Activated T-helper 17 cell treated with anti-CD3 and anti-CD28 coated beads, Interleukin-2, amount 50 U/mL, for 72 hours (primary cell): ENCODE data around the gene PP2D1. TPM values are rescaled to one million over a fixed set of nuclear protein-coding genes. Genes with fewer than 3 reads are reported as not detected.
"Not testable (repeated sequence)": the region's sequence is repeated elsewhere in the genome, so short reads cannot be mapped to it uniquely, and the experiment has no call there.

ENCODE experiments used
- ATAC-seq: fragments of 150-1000 bp; cut with Tn5 transposase; replicated peaks from 2 replicates; pipeline ENCODE4 v1.10.0; 2021; ENCODE audit warnings: mild to moderate bottlenecking, moderate library complexity
- H3K27ac Mint-ChIP-seq: one replicate; pipeline ENCODE4 v1.8.0; 2022; ENCODE audit warnings: mixed read lengths
- H3K27me3 Mint-ChIP-seq: one replicate; pipeline ENCODE4 v1.8.0; 2022; ENCODE audit warnings: mixed read lengths
- H3K36me3 Mint-ChIP-seq: one replicate; pipeline ENCODE4 v1.8.0; 2022; ENCODE audit warnings: low read depth, mild to moderate bottlenecking, mixed read lengths
- H3K4me1 Mint-ChIP-seq: one replicate; pipeline ENCODE4 v1.8.0; 2022; ENCODE audit warnings: mixed read lengths
- H3K4me3 Mint-ChIP-seq: one replicate; pipeline ENCODE4 v1.8.0; 2022; ENCODE audit warnings: mild to moderate bottlenecking, mixed read lengths
- H3K9me3 Mint-ChIP-seq: one replicate; pipeline ENCODE4 v1.8.0; 2022; ENCODE audit warnings: mixed read lengths
- total RNA-seq, 2 donors: library from RNA; stranded (reverse); gene quantifications; one replicate each; pipeline ENCODE4 v1.2.3, GENCODE V29; 2022

PP2D1 gene
- total RNA-seq, 2 donors from 2014 or later = not detected

DNA sequence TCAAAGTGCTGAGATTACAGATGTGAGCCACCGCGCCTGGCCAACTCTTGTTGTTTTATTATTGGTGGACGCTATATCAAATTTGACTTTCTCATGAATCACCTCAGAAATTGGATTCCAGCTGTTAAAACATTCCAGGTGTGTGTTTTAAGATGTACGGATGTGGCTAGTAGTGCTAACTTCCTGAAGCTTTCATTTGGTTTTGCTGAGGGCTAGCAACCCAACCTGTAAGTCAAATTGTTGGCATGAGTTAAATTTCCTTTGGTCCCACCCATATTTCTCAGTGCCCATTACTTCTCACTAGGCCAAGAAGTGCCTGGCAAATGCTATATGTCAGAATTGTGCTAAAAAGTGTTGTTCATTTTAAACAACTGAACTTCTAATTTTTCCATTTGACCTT, 15.1 kb upstream of the PP2D1 start:
- H3K36me3 Mint-ChIP-seq = no peaks in the 10 kb centered on the region
- no peak for ATAC-seq
- no peak overlapping the region for H3K27ac Mint-ChIP-seq
- no peaks in the 10 kb centered on the region for H3K27me3 Mint-ChIP-seq
- no peaks in the 10 kb centered on the region for H3K4me1 Mint-ChIP-seq
- H3K4me3 Mint-ChIP-seq = no peak overlapping the region
- no peaks in the 10 kb centered on the region for H3K9me3 Mint-ChIP-seq

DNA sequence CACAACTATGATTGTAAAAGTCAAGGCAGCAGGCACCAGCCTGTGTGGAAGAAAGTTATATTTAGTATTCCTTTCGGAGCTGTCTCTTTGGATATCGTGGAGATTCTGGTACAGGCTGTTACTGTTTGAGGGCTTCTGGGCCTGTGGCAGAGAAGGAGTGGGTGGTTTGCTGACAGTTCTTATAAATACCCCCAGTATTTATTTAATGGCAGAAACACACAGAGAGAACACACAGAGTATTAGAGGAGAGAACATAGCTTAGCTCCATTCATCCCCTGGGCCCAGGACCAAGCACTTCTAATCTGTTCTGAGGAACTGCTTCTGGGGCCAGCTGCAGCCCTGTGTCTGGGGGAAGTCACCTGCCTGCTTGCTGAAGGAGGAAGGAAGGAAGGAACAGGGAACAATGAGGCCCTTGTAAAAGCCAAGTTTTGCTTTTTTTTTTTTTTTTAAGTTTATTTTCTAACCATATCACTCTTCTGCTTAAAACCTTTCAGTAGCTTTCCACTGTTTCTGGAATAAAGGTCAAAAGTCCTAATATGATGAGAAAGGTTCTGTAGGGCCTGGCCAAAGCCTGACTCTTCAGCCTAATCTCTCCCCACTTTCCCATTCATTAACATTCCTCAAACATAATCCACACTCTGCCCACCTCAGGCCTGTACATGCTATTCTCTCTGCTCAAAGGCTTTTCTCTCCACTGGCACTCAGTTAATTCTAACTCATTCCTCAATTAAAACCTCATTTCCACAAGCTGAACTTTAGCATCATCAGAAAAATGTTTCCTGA, 11.8 kb upstream of the PP2D1 start:
- no peak overlapping the region for H3K4me3 Mint-ChIP-seq
- peak overlapping the region; percentile 55 for H3K27ac Mint-ChIP-seq
- no peaks in the 10 kb centered on the region for H3K36me3 Mint-ChIP-seq
- no peaks in the 10 kb centered on the region for H3K27me3 Mint-ChIP-seq
- no peak for ATAC-seq
- no peaks in the 10 kb centered on the region for H3K9me3 Mint-ChIP-seq
- no peaks in the 10 kb centered on the region for H3K4me1 Mint-ChIP-seq

DNA sequence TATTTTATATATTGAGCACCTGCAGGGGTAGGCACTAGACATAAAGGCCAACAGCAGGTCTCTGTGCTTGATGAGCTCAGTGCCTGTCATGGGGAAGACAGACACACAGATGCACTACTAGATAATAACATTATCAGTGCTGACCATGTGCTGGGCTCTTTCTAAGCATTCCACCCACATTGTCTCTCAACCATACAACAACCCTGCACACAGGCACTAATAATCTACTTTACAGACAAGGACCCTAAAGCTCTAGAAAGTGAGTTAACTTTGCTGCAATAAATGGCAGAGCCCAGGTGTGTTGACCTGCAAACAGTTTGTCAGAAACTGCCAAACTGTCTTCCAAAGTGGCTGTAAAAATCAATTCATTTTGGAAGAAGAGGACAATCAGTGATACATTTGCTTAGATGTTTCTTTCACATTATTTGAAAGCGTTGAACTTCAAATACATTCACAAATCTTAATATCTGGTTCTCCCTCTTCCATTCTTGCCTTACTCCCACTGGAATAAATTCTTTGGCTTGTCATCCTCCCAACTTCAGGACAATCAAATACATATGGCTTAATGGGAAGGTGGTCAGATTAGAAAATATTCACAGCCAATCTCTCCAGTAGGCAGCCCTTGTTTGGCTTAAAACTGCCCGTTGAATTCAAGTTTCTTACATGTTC, 11.0 kb upstream of the PP2D1 start:
- Mint-ChIP-seq H3K9me3 (no peaks in the 10 kb centered on the region), H3K27ac (peak overlapping the region; percentile 55), H3K4me1 (no peaks in the 10 kb centered on the region), H3K4me3 (no peak overlapping the region), H3K36me3 (no peaks in the 10 kb centered on the region), H3K27me3 (no peaks in the 10 kb centered on the region)
- ATAC-seq = no peak

DNA sequence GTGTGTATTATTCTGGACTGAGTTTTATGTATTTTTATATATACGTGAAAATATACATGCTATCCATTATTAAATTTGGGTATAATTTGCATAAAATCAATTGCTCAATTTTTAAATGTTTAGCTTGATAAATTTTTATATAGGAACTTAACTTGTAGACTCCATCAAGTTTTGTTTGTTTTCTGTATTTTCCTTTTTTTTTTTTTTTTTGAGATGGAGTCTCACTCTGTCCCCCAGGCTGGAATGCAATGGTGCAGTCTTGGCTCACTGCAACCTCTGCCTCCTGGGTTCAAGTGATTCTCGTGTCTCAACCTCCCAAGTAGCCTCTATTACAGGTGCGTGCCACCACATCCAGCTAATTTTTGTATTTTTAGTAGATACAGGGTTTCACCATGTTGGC, 4.0 kb upstream of the PP2D1 start:
- H3K36me3 Mint-ChIP-seq, H3K27ac Mint-ChIP-seq, H3K4me3 Mint-ChIP-seq: not testable (repeated sequence)

DNA sequence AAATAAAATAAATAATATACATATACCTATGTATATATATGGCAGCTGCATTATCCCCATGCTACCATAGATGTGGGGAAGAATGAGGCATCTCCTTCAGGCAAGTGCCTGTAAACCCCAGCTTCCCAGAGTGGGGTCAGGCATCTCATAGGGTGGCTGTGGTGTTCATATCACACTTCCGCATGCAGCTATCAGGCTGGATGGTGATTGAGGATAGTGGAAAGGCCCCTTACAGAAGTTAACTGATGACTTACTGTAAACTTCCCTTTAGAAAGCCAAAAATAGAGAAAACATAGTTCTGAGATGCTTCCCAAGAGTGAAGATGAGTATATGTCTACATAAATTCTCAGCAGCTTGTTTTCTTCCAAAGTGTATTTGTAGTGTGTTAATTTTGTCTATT, 3.5 kb upstream of the PP2D1 start:
- Mint-ChIP-seq H3K27ac (no peak overlapping the region), H3K9me3 (no peaks in the 10 kb centered on the region), H3K36me3 (no peaks in the 10 kb centered on the region), H3K27me3 (no peaks in the 10 kb centered on the region), H3K4me3 (no peak overlapping the region), H3K4me1 (peaks cover 4% of the 10 kb centered on the region)
- no peak for ATAC-seq

More for the DNA sequence above, 4.0 kb upstream of the PP2D1 start:
- H3K4me1 Mint-ChIP-seq, H3K27me3 Mint-ChIP-seq, H3K9me3 Mint-ChIP-seq, ATAC-seq: not testable (repeated sequence)

DNA sequence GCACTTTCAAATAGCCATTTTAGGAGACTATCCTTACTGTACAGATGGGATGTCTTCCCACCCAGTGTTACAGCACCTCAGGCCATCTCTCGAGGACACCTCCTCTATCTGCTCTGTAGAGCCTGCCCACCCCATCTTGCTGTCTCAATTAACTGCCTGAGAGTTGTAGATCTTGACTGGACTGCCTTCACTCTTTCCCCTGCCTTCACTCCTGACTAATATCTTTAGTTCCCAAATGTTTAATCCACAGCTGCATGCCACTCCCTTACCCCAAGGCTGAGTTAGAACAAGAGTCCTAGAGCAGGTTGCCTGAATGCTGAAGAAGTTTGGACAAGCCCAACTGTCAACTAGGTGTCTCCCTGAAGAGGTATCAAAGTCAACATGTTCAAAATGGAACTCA, 1.3 kb upstream of the PP2D1 start:
- no peaks in the 10 kb centered on the region for H3K36me3 Mint-ChIP-seq
- H3K4me1 Mint-ChIP-seq = peaks cover 4% of the 10 kb centered on the region
- no peak overlapping the region for H3K27ac Mint-ChIP-seq
- H3K4me3 Mint-ChIP-seq = no peak overlapping the region
- no peaks in the 10 kb centered on the region for H3K27me3 Mint-ChIP-seq
- H3K9me3 Mint-ChIP-seq = no peaks in the 10 kb centered on the region
- no peak for ATAC-seq

DNA sequence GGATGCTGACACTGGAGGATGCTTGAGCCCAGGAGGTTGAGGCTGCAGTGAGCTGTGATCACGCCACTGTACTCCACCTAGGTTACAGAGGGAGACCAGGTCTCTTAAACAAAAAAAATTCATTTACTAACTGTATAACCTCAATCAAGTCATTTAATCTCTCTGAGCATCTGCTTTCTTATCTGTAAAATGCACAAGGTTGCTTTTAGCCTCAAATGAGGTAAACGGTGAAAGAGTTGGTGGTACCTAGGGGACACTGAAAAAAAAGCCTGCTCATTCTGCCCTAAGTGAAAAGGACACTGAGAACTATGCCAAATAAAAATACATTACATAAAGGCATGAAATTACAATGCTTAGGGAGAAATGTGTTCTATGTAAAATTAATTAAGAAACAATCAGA, 3.4 kb downstream of the PP2D1 start:
- no peak overlapping the region for H3K4me3 Mint-ChIP-seq
- H3K4me1 Mint-ChIP-seq = peaks cover 4% of the 10 kb centered on the region

DNA sequence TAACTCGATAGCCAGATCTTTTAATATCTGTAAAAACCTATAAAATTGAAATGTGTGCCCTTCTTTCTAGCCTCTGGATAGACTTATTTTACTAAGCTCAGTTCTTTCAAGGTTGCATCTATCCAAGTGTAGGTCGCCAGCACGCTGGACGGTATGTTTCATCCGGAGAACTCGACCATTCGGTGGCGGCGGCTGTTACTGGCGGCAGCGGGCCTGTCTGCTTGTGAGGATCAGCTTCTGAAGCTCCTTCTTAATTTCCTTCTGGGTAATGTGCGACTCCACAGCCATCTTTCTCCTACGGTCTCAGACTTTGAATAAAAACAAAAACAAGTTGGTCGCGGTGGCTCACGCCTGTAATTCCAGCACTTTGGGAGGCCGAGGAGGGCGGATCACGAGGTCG, 4.1 kb downstream of the PP2D1 start:
- H3K4me3 Mint-ChIP-seq = no peak overlapping the region
- H3K27me3 Mint-ChIP-seq = no peaks in the 10 kb centered on the region
- ATAC-seq = no peak
- no peaks in the 10 kb centered on the region for H3K4me1 Mint-ChIP-seq
- H3K9me3 Mint-ChIP-seq = no peaks in the 10 kb centered on the region
- H3K27ac Mint-ChIP-seq = no peak overlapping the region
- no peaks in the 10 kb centered on the region for H3K36me3 Mint-ChIP-seq

More for the DNA sequence above, 3.4 kb downstream of the PP2D1 start:
- no peak for ATAC-seq
- no peaks in the 10 kb centered on the region for H3K36me3 Mint-ChIP-seq
- H3K9me3 Mint-ChIP-seq = no peaks in the 10 kb centered on the region
- H3K27ac Mint-ChIP-seq = no peak overlapping the region
- no peaks in the 10 kb centered on the region for H3K27me3 Mint-ChIP-seq

DNA sequence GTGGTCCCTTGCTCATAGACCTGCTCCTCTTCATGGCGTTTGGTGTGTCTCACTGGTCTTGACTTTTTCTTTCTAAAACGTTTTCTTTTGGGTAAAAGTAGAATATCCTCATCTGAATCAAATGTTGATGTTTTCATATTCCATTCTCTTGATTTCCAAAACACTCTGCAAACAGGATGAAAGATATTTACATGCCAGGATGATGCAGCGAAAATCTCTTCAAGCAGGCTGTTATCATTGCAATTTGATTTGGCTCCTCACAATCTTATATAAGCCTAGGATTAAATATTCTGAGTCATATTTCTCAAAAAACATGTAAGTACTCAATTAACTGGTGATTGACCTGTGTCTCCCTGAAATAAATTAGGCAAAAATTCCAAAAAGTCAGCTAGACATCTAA, 10.1 kb downstream of the PP2D1 start:
- H3K27me3 Mint-ChIP-seq = no peaks in the 10 kb centered on the region
- H3K9me3 Mint-ChIP-seq = peaks cover 4% of the 10 kb centered on the region
- no peak overlapping the region for H3K27ac Mint-ChIP-seq
- no peaks in the 10 kb centered on the region for H3K36me3 Mint-ChIP-seq
- no peaks in the 10 kb centered on the region for H3K4me1 Mint-ChIP-seq
- no peak overlapping the region for H3K4me3 Mint-ChIP-seq
- no peak for ATAC-seq

DNA sequence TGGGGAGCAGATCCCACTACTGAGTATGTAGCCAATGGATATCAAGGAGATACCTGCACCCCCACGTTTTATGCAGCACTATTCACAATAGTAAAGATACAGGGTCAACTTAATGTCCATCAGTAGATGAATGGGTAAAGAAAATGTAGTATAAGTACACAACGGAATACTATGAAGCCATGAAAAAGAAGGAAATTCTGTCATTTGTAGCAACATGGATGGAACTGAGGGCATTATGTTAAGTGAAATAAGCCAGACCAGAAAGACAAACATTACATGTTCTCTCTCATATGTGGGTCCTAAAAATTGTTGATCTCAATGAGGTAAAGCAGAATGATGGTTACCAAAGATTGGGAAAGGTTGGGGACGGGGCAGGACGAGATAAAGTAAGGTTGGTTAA, 14.6 kb downstream of the PP2D1 start:
- Mint-ChIP-seq H3K4me3 (no peak overlapping the region), H3K27me3 (no peaks in the 10 kb centered on the region), H3K27ac (no peak overlapping the region), H3K4me1 (no peaks in the 10 kb centered on the region), H3K9me3 (peaks cover 4% of the 10 kb centered on the region), H3K36me3 (no peaks in the 10 kb centered on the region)
- no peak for ATAC-seq

DNA sequence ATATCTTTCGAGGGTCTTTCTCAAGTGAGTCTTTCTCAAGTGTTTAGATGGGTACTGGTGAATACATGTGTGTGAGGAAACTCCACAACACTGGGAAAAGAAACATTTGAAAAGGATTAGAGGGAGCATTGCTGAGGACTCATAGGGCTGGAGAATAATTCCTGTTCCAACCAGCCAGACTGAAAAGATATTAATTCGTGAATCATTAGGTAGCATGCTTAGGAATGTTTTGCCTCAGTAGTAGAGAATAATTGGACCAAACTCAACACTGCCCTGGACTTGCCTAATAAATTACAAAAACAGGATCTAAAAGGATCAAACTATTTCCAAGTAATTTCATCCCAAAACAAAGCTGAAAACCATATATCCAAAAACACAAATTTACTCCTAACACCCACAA, 17.3 kb downstream of the PP2D1 start:
- Mint-ChIP-seq H3K4me1 (no peaks in the 10 kb centered on the region), H3K36me3 (no peaks in the 10 kb centered on the region), H3K27me3 (no peaks in the 10 kb centered on the region), H3K4me3 (no peak overlapping the region), H3K27ac (no peak overlapping the region), H3K9me3 (peaks cover 4% of the 10 kb centered on the region)
- no peak for ATAC-seq

DNA sequence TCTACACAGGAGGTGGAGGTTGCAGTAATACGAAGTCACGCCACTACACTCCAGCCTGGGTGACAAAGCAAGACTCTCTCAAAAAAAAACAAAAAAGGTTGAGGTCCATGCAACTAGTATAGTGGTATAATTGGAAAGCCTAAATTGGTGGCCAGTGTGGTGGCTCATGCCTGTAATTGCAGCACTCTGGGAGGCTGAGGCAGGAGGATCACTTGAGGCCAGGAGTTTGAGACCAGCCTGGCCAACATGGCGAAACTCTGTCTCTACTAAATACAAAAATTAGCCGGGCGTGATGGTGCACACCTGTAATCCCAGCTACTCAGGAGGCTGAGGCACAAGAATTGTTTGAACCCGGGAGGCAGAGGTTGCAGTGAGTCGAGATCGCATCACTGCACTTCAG, 23.2 kb downstream of the PP2D1 start:
- not testable (repeated sequence) for H3K27me3 Mint-ChIP-seq, ATAC-seq, H3K4me3 Mint-ChIP-seq, H3K27ac Mint-ChIP-seq, H3K9me3 Mint-ChIP-seq, H3K4me1 Mint-ChIP-seq
- H3K36me3 Mint-ChIP-seq = peaks cover 18% of the 10 kb centered on the region

DNA sequence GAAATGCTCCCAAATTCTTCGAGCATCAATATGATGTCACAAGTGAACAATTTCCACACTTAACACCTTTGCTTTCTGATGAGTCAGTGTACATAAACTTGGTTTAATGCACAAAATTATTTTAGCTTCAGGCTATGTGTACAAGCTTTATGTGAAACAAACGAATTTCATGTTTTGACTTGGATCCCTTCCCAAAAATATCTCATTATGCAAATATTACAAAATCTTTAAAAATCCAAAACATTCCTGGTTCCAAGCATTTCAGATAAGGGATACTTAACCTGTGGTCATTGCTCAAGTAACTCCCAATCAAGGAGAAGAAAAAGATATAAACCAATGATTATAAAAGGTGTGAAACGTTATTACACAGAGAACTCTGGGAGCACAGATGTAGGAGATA, 40.0 kb downstream of the PP2D1 start:
- Mint-ChIP-seq H3K27me3 (no peaks in the 10 kb centered on the region), H3K36me3 (peaks cover 92% of the 10 kb centered on the region), H3K27ac (peak overlapping the region; percentile 61), H3K4me3 (no peak overlapping the region), H3K9me3 (no peaks in the 10 kb centered on the region), H3K4me1 (peaks cover 21% of the 10 kb centered on the region)
- no peak for ATAC-seq

DNA sequence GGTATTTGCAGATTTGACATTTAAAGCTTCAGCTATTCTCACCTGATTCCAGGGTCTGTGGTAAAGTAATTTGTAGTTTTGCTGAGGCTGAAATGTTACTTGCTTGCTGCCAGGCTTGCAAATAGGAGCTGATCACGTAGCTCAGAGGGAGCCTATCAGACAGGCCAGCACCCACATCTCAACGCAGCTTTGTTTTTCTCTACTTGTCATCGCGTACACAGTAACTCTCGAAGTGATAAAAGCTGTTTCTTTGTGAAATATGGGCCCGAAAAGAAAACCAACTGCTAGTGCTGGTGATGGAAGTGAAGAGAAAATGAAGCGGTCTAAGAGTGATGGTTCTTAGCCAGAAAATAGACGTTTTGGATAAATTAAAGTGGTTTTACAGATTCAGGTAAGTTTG, 41.7 kb downstream of the PP2D1 start:
- peaks cover 27% of the 10 kb centered on the region for H3K4me1 Mint-ChIP-seq
- H3K27ac Mint-ChIP-seq = peak overlapping the region; percentile 43
- ATAC-seq = no peak

DNA sequence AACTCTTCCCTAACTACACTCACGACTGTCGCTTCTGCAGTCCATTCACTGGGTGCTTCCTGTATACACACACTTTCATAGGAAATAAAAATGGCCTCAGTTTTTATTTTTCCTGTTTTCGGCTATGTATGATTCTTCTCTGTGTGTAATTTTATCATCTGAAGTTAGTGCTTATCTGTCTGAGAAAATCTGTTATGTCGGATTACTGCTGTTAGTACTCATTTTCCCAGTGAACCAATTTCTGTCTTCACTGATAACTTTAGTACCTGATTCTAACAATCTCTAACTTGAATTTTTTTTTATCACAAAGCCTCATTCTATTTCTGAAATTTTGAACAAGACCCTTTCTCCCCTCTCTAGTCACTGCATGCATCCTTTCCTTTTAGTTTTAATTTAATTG, 44.3 kb downstream of the PP2D1 start:
- Mint-ChIP-seq H3K27ac (no peak overlapping the region), H3K4me1 (peaks cover 22% of the 10 kb centered on the region), H3K4me3 (no peak overlapping the region), H3K9me3 (no peaks in the 10 kb centered on the region), H3K36me3 (peaks cover 69% of the 10 kb centered on the region), H3K27me3 (no peaks in the 10 kb centered on the region)
- ATAC-seq = no peak

More for the DNA sequence above, 41.7 kb downstream of the PP2D1 start:
- no peaks in the 10 kb centered on the region for H3K9me3 Mint-ChIP-seq
- no peaks in the 10 kb centered on the region for H3K27me3 Mint-ChIP-seq
- peaks cover 86% of the 10 kb centered on the region for H3K36me3 Mint-ChIP-seq
- no peak overlapping the region for H3K4me3 Mint-ChIP-seq
